H9 (cell line): ENCODE measurements around the gene TMTC2. TPM values are rescaled to one million over a fixed set of nuclear protein-coding genes. Genes with fewer than 3 reads are reported as not detected.

ENCODE experiments used
- DNase-seq: peaks from one replicate; pipeline ENCODE4 v3.0.0-alpha.2; 2017
- H2AFZ ChIP-seq: one replicate; pipeline ENCODE4 v1.6.1; 2013; ENCODE audit warnings: mild to moderate bottlenecking, low read length, control low read depth, moderate library complexity
- H2AK5ac ChIP-seq: 2 replicates; pipeline ENCODE4 v1.6.1; 2013; ENCODE audit warnings: low read length, control low read depth, mixed read lengths; ENCODE audit not compliant: insufficient read length
- H2BK120ac ChIP-seq: one replicate; pipeline ENCODE4 v1.6.1; 2013; ENCODE audit warnings: low read depth, mild to moderate bottlenecking, low read length, control low read depth, inconsistent platforms; ENCODE audit not compliant: poor library complexity, severe bottlenecking
- H2BK12ac ChIP-seq: 2 replicates; pipeline ENCODE4 v1.6.1; 2013; ENCODE audit warnings: low read length, control low read depth, mixed read lengths, low read depth; ENCODE audit not compliant: insufficient read length
- H2BK15ac ChIP-seq: 2 replicates; pipeline ENCODE4 v1.6.1; 2013; ENCODE audit warnings: low read depth, low read length, control low read depth
- H2BK20ac ChIP-seq: one replicate; pipeline ENCODE4 v1.6.1; 2013; ENCODE audit warnings: low read depth, mild to moderate bottlenecking, low read length, control low read depth, inconsistent platforms; ENCODE audit not compliant: poor library complexity, severe bottlenecking
- H2BK5ac ChIP-seq: 2 replicates; pipeline ENCODE4 v1.6.1; 2013; ENCODE audit warnings: low read length, control low read depth, mixed read lengths; ENCODE audit not compliant: insufficient read length
- H3K14ac ChIP-seq: 2 replicates; pipeline ENCODE4 v1.6.1; 2013; ENCODE audit warnings: low read length, control low read depth; ENCODE audit not compliant: insufficient read depth
- H3K18ac ChIP-seq: 2 replicates; pipeline ENCODE4 v1.6.1; 2013; ENCODE audit warnings: low read depth, mild to moderate bottlenecking, mixed read lengths, low read length, control low read depth; ENCODE audit not compliant: insufficient read length
- H3K23ac ChIP-seq: 2 replicates; pipeline ENCODE4 v1.6.1; 2013; ENCODE audit warnings: low read length, control low read depth, mixed read lengths, low read depth; ENCODE audit not compliant: insufficient read length
- H3K23me2 ChIP-seq: 2 replicates; pipeline ENCODE4 v1.6.1; 2013; ENCODE audit warnings: low read depth, mild to moderate bottlenecking, mixed read lengths, low read length, control low read depth; ENCODE audit not compliant: insufficient read length, poor library complexity, severe bottlenecking
- H3K27ac ChIP-seq: 2 replicates; pipeline ENCODE4 v1.5.1; 2013; ENCODE audit warnings: low read length, control low read depth, mixed read lengths, low read depth; ENCODE audit not compliant: insufficient read length
- H3K27me3 ChIP-seq: 2 replicates; pipeline ENCODE4 v1.6.1; 2013; ENCODE audit warnings: low read length, control low read depth, inconsistent platforms; ENCODE audit not compliant: insufficient read depth
- H3K4ac ChIP-seq: 2 replicates; pipeline ENCODE4 v1.6.1; 2013; ENCODE audit warnings: low read depth, mild to moderate bottlenecking, control low read depth, inconsistent platforms, low read length, moderate library complexity
- H3K4me1 ChIP-seq: 2 replicates; pipeline ENCODE4 v1.6.1; 2013; ENCODE audit warnings: low read length, control low read depth, inconsistent platforms; ENCODE audit not compliant: insufficient read depth
- H3K4me2 ChIP-seq: 2 replicates; pipeline ENCODE4 v1.6.1; 2013; ENCODE audit warnings: low read length, control low read depth, mixed read lengths; ENCODE audit not compliant: insufficient read length, insufficient read depth
- H3K56ac ChIP-seq: 2 replicates; pipeline ENCODE4 v1.6.1; 2013; ENCODE audit warnings: low read depth, mild to moderate bottlenecking, mixed read lengths, low read length, control low read depth; ENCODE audit not compliant: insufficient read length
- H3K79me1 ChIP-seq: 2 replicates; pipeline ENCODE4 v1.6.1; 2013; ENCODE audit warnings: low read depth, mild to moderate bottlenecking, moderate library complexity, low read length, control low read depth, inconsistent platforms; ENCODE audit not compliant: insufficient read depth, poor library complexity, severe bottlenecking
- H3K79me2 ChIP-seq: 2 replicates; pipeline ENCODE4 v1.6.1; 2013; ENCODE audit warnings: low read length, control low read depth, inconsistent platforms; ENCODE audit not compliant: insufficient read depth
- H3K9ac ChIP-seq: 2 replicates; pipeline ENCODE4 v1.6.1; 2013; ENCODE audit warnings: low read length, control low read depth, mixed read lengths; ENCODE audit not compliant: insufficient read length; ENCODE audit errors: extremely low read depth
- H3K9me3 ChIP-seq: one replicate; pipeline ENCODE4 v1.6.1; 2013; ENCODE audit warnings: low read depth, low read length, inconsistent platforms; ENCODE audit not compliant: control insufficient read depth
- H3T11ph ChIP-seq: one replicate; pipeline ENCODE4 v1.6.1; 2013; ENCODE audit warnings: mild to moderate bottlenecking, low read length, control low read depth, inconsistent platforms
- H4K20me1 ChIP-seq: one replicate; pipeline ENCODE4 v1.6.1; 2013; ENCODE audit not compliant: control insufficient read depth, insufficient read length, insufficient read depth
- H4K5ac ChIP-seq: 2 replicates; pipeline ENCODE4 v1.6.1; 2013; ENCODE audit warnings: low read depth, mild to moderate bottlenecking, mixed read lengths, low read length, control low read depth; ENCODE audit not compliant: insufficient read length
- H4K8ac ChIP-seq: replicated peaks from 2 replicates; pipeline ENCODE4 v1.6.1; 2013; ENCODE audit warnings: low read length, control low read depth, mixed read lengths, low read depth; ENCODE audit not compliant: insufficient read length
- H4K91ac ChIP-seq: 2 replicates; pipeline ENCODE4 v1.6.1; 2013; ENCODE audit warnings: low read depth, mild to moderate bottlenecking, moderate library complexity, mixed read lengths, low read length, control low read depth; ENCODE audit not compliant: insufficient read length
- H3K27ac Mint-ChIP-seq, 3 experiments: 2 replicates in 2 of 3; 3 replicates in 1 of 3; pipeline ENCODE4 v1.8.0; 2020 to 2021; ENCODE audit warnings: mixed read lengths in 3 of 3, mild to moderate bottlenecking in 1 of 3, moderate library complexity in 1 of 3
- H3K27me3 Mint-ChIP-seq: 2 replicates; pipeline ENCODE4 v1.8.0; 2021; ENCODE audit warnings: low read depth, mild to moderate bottlenecking, moderate library complexity, mixed read lengths
- H3K36me3 Mint-ChIP-seq, 3 experiments: 2 replicates in 2 of 3; 3 replicates in 1 of 3; pipeline ENCODE4 v1.8.0; 2020 to 2021; ENCODE audit warnings: low read depth in 3 of 3, mixed read lengths in 3 of 3; ENCODE audit not compliant: insufficient read depth in 1 of 3
- H3K4me1 Mint-ChIP-seq, 2 experiments: 2 replicates each; pipeline ENCODE4 v1.8.0; 2020; ENCODE audit warnings: mixed read lengths in 2 of 2
- H3K4me3 Mint-ChIP-seq, 2 experiments: 2 replicates in 1 of 2; 3 replicates in 1 of 2; pipeline ENCODE4 v1.8.0; 2020 to 2021; ENCODE audit warnings: mild to moderate bottlenecking in 2 of 2, mixed read lengths in 2 of 2, moderate library complexity in 1 of 2
- H3K9me3 Mint-ChIP-seq, 2 experiments: 2 replicates in 1 of 2; 3 replicates in 1 of 2; pipeline ENCODE4 v1.8.0; 2020; ENCODE audit warnings: mild to moderate bottlenecking in 2 of 2, mixed read lengths in 2 of 2, moderate library complexity in 1 of 2
- CTCF ChIP-seq: fragments of 200-600 bp; sonication (generic); conservative IDR thresholded peaks from 3 replicates; pipeline ENCODE4 v1.8.0; 2021; ENCODE audit warnings: antibody characterized with exemption, mild to moderate bottlenecking
- total RNA-seq: library from RNA; stranded (reverse); gene quantifications from 2 replicates; pipeline ENCODE4 v1.2.1, GENCODE V29; 2021

TMTC2 gene
- total RNA-seq, 1 experiment from 2014 or later: 3.1 TPM

GRCh38 chr12:82789674-82790073, 103.0 kb downstream of the TMTC2 start:
- Histone ChIP-seq H3K18ac (no peak overlapping the region), H2BK20ac (no peak overlapping the region), H3K4me2 (no peak overlapping the region), H2BK5ac (no peak overlapping the region), H2AK5ac (no peak overlapping the region), H2BK120ac (no peak overlapping the region), H3K56ac (no peak overlapping the region), H3K23me2 (no peaks in the 10 kb centered on the region), H3K27me3 (no peaks in the 10 kb centered on the region), H3K4me1 (no peaks in the 10 kb centered on the region; the same call in 1 of the 2 replicates), H2AFZ (no peak overlapping the region), H2BK15ac (no peak overlapping the region), H3K79me1 (no peaks in the 10 kb centered on the region), H3K4ac (no peak overlapping the region), H3K79me2 (no peaks in the 10 kb centered on the region), H3T11ph (no peak overlapping the region), H4K20me1 (no peaks in the 10 kb centered on the region), H3K9ac (no peak overlapping the region), H3K14ac (no peak overlapping the region), H2BK12ac (no peak overlapping the region), H3K27ac (no peak overlapping the region), H4K5ac (no peak overlapping the region), H3K9me3 (no peaks in the 10 kb centered on the region), H3K23ac (no peak overlapping the region), H4K8ac (no peak overlapping the region), H4K91ac (no peak overlapping the region)
- no peaks in the 10 kb centered on the region for H3K27me3 Mint-ChIP-seq
- H3K36me3 Mint-ChIP-seq: no peaks in the 10 kb centered on the region
- no peak overlapping the region for H3K27ac Mint-ChIP-seq
- no peak for DNase-seq
- H3K4me3 Mint-ChIP-seq: no peak overlapping the region
- no peak for TF ChIP-seq CTCF
- peaks cover 25 to 37% of the 10 kb centered on the region in 2 experiments for H3K4me1 Mint-ChIP-seq
- no peaks in the 10 kb centered on the region for H3K9me3 Mint-ChIP-seq
